A673 (cell line): ENCODE results near the gene LPP. TPM values are rescaled to one million over a fixed set of nuclear protein-coding genes. Genes with fewer than 3 reads are reported as not detected.

Source experiments
- BruUV-seq: library from RNA; stranded (reverse); fragments of 400-500 nt; replicated peaks from 2 replicates; lab custom pipeline; 2021; lab: Mats Ljungman, UMichigan
- CTCF ChIA-PET: fragments of 300-600 bp; sonication (Branson Sonifier 250); formaldehyde crosslinking; loops from one replicate; lab custom pipeline; 2022; ENCODE audit warnings: antibody characterized with exemption; lab: Charles Lee
- POLR2A ChIA-PET: fragments of 300-600 bp; sonication (Branson Sonifier 250); formaldehyde crosslinking; loops from one replicate; lab custom pipeline; 2022; ENCODE audit warnings: antibody characterized with exemption; ENCODE audit not compliant: low non-redundant PET; lab: Charles Lee
- DNase-seq: peaks from one replicate; pipeline ENCODE4 v3.0.0-alpha.2; 2015; ENCODE audit warnings: low spot score
- H3K27ac ChIP-seq: fragments of 200-600 bp; sonication (generic); 2 replicates; pipeline ENCODE4 v1.5.1; 2016; ENCODE audit warnings: mixed run types, low read depth, mild to moderate bottlenecking, mixed read lengths, antibody characterized with exemption, low read length; ENCODE audit not compliant: poor library complexity, severe bottlenecking
- H3K27me3 ChIP-seq: fragments of 200-600 bp; sonication (generic); replicated peaks from 2 replicates; pipeline ENCODE4 v1.6.1; 2017; ENCODE audit warnings: mixed run types, low read depth, mild to moderate bottlenecking, mixed read lengths, antibody characterized with exemption, low read length; ENCODE audit not compliant: insufficient read depth, poor library complexity
- H3K36me3 ChIP-seq: fragments of 200-600 bp; sonication (generic); 2 replicates; pipeline ENCODE4 v1.6.1; 2016; ENCODE audit warnings: mixed run types, mild to moderate bottlenecking, mixed read lengths, antibody characterized with exemption, low read length; ENCODE audit not compliant: insufficient read depth, poor library complexity, severe bottlenecking
- H3K4me1 ChIP-seq: fragments of 200-600 bp; sonication (generic); 2 replicates; pipeline ENCODE4 v1.6.1; 2017; ENCODE audit warnings: mixed run types, mild to moderate bottlenecking, mixed read lengths, antibody characterized with exemption, low read length; ENCODE audit not compliant: insufficient read depth, poor library complexity, severe bottlenecking
- H3K4me3 ChIP-seq: fragments of 200-600 bp; sonication (generic); 2 replicates; pipeline ENCODE4 v1.5.1; 2016; ENCODE audit warnings: low read depth, mixed run types, mild to moderate bottlenecking, mixed read lengths, low read length; ENCODE audit not compliant: poor library complexity, severe bottlenecking
- H3K9me3 ChIP-seq: fragments of 200-600 bp; sonication (generic); 2 replicates; pipeline ENCODE4 v1.6.1; 2016; ENCODE audit warnings: mixed run types, low read depth, mild to moderate bottlenecking, mixed read lengths, antibody characterized with exemption, low read length; ENCODE audit not compliant: poor library complexity, severe bottlenecking
- EZH2 ChIP-seq: fragments of 200-600 bp; sonication (generic); IDR thresholded peaks from 2 replicates; pipeline ENCODE4 v1.6.1; 2017; ENCODE audit warnings: borderline replicate concordance, low read depth, mild to moderate bottlenecking, mixed read lengths, antibody characterized with exemption, low read length; ENCODE audit not compliant: poor library complexity, severe bottlenecking
- intact Hi-C: fragments of 100-400 bp; cut with micrococcal nuclease; formaldehyde crosslinking; loops from one replicate; pipeline ENCODE4 v1.10.0; 2022; ENCODE audit not compliant: unreplicated experiment
- total RNA-seq: library from RNA; stranded (reverse); gene quantifications from 2 replicates; pipeline ENCODE4 v1.2.3, GENCODE V29; 2021
- TF ChIP-seq, protein P1 (sequence below): fragments of 300-800, 200-600 bp; sonication (generic); conservative IDR thresholded peaks from 2 replicates; pipeline ENCODE4 v1.5.1; 2017; ENCODE audit warnings: low read depth, mild to moderate bottlenecking, antibody characterized with exemption, low read length, moderate library complexity, mixed read lengths

LPP gene
- total RNA-seq, 1 experiment from 2014 or later = 39.7 TPM

DNA sequence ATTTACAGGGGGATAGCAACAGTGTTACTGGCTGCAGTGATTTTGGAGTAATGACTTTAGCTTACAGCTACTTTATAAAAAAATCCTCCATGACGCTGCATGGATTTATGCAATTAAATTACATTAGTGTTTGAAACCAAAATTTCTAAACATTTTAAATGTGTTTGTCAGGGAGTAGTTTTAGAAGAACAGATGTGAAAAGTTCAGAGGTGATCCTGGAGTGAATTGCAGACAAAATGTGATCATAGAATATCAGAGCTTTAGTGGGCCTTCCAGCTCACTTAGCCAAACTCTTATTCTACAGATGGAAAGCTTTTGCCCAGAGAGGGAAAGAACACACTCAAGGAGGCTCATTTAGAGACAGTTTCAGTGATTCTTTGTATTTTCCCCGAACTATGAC, 376.3 kb downstream of the LPP start:
- no peaks in the 10 kb centered on the region for H3K36me3 ChIP-seq
- H3K27me3 ChIP-seq = no peaks in the 10 kb centered on the region
- no TSS peak for BruUV-seq
- H3K27ac ChIP-seq = no peak overlapping the region
- H3K9me3 ChIP-seq = no peaks in the 10 kb centered on the region
- intact Hi-C loops = no loop called here
- no peak for DNase-seq
- TF ChIP-seq, protein P1, sequence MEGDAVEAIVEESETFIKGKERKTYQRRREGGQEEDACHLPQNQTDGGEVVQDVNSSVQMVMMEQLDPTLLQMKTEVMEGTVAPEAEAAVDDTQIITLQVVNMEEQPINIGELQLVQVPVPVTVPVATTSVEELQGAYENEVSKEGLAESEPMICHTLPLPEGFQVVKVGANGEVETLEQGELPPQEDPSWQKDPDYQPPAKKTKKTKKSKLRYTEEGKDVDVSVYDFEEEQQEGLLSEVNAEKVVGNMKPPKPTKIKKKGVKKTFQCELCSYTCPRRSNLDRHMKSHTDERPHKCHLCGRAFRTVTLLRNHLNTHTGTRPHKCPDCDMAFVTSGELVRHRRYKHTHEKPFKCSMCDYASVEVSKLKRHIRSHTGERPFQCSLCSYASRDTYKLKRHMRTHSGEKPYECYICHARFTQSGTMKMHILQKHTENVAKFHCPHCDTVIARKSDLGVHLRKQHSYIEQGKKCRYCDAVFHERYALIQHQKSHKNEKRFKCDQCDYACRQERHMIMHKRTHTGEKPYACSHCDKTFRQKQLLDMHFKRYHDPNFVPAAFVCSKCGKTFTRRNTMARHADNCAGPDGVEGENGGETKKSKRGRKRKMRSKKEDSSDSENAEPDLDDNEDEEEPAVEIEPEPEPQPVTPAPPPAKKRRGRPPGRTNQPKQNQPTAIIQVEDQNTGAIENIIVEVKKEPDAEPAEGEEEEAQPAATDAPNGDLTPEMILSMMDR = no peak
- TF ChIP-seq EZH2 = no peak
- POLR2A ChIA-PET = no interaction called here
- H3K4me3 ChIP-seq = no peak overlapping the region
- H3K4me1 ChIP-seq = peaks cover 10% of the 10 kb centered on the region
- CTCF ChIA-PET = no interaction called here

DNA sequence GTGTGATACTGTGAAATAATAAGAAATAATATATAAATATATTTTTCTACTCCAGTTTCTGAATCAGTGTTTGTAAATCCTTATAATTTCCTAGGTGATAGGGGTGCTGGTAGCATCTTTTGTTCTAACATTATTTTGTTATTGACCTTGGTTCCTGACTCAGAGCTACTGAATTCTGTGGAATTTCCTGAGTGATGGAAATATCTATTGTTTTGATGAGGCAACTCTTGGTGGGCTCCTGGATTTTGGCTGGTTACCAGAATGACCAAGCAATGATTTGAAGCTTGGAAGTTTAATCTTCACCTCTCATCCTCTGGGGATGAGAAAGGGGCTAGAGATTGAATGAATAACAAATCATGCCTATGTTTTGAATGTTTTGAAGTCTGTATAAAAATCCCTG, 377.3 kb downstream of the LPP start:
- Histone ChIP-seq H3K4me1 (peaks cover 10% of the 10 kb centered on the region), H3K27ac (no peak overlapping the region), H3K9me3 (no peaks in the 10 kb centered on the region), H3K4me3 (no peak overlapping the region), H3K27me3 (no peaks in the 10 kb centered on the region), H3K36me3 (no peaks in the 10 kb centered on the region)
- BruUV-seq = no TSS peak
- TF ChIP-seq EZH2 = no peak
- TF ChIP-seq, protein P1 = no peak
- POLR2A ChIA-PET = no interaction called here
- intact Hi-C loops = no loop called here
- CTCF ChIA-PET = no interaction called here
- DNase-seq = peak; percentile 55

DNA sequence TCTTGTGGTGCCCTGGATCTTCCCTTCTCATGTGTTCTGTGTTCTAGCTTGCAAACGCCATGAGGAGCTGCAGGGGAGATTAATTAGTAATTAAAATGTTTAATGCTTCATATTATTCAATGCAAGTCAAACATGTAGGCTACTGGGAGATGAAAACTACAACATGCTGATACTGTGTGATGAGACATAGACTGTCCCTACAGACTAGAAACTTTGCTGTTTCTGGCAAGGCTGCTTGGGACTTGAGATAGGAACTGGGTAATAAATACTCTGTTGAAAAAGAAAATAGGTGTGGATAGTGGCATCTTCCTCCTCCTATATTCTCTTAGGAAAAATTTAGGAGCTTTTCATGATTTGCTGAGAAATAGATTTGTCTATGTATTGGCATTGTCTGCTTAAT, 379.2 kb downstream of the LPP start:
- BruUV-seq = no TSS peak
- ChIA-PET POLR2A (no interaction called here), CTCF (no interaction called here)
- Histone ChIP-seq H3K27me3 (no peaks in the 10 kb centered on the region), H3K4me1 (peaks cover 10% of the 10 kb centered on the region), H3K4me3 (no peak overlapping the region), H3K27ac (no peak overlapping the region), H3K9me3 (no peaks in the 10 kb centered on the region), H3K36me3 (no peaks in the 10 kb centered on the region)
- TF ChIP-seq, protein P1 = no peak
- TF ChIP-seq EZH2 = no peak
- intact Hi-C loops = no loop called here
- DNase-seq = no peak
